H1 (cell line): ENCODE results near the gene SNAP25. TPM values are rescaled to one million over a fixed set of nuclear protein-coding genes. Genes with fewer than 3 reads are reported as not detected.

ENCODE experiments used
- CTCF ChIA-PET: fragments of 300-600 bp; sonication (Branson Sonifier 250); formaldehyde crosslinking; loops from one replicate; lab custom pipeline; 2021; ENCODE audit not compliant: partially characterized antibody; lab: Charles Lee
- POLR2A ChIA-PET: fragments of 300-600 bp; sonication (Branson Sonifier 250); formaldehyde crosslinking; loops from one replicate; lab custom pipeline; 2021; ENCODE audit warnings: inconsistent platforms; ENCODE audit not compliant: partially characterized antibody; lab: Charles Lee
- DNase-seq, 2 experiments: peaks; one replicate each; pipeline versions ENCODE4 v3.0.0 to v3.0.0-alpha.2; 2010 to 2022; ENCODE audit warnings: low spot score in 2 of 2, low read depth in 1 of 2, mixed read lengths in 1 of 2
- FAIRE-seq: peaks from 2 replicates; lab custom pipeline; 2011; peaks lifted over from hg19 to GRCh38; lab: Jason Lieb, UNC
- H2AFZ ChIP-seq: 2 replicates; pipeline ENCODE4 v1.8.1; 2012; ENCODE audit warnings: low read length, inconsistent platforms
- H2AK5ac ChIP-seq: 2 replicates; pipeline ENCODE4 v1.6.1; 2013; ENCODE audit warnings: low read depth, low read length
- H2BK120ac ChIP-seq: replicated peaks from 2 replicates; pipeline ENCODE3; 2013; ENCODE audit warnings: low read depth, low read length, inconsistent platforms
- H2BK12ac ChIP-seq: 2 replicates; pipeline ENCODE4 v1.6.1; 2013; ENCODE audit warnings: low read depth, low read length
- H2BK15ac ChIP-seq: 2 replicates; pipeline ENCODE4 v1.6.1; 2013; ENCODE audit warnings: low read length
- H2BK20ac ChIP-seq: 2 replicates; pipeline ENCODE4 v1.6.1; 2013; ENCODE audit warnings: low read length
- H2BK5ac ChIP-seq: 2 replicates; pipeline ENCODE4 v1.6.1; 2013; ENCODE audit warnings: low read depth, low read length
- H3K14ac ChIP-seq: 2 replicates; pipeline ENCODE4 v1.6.1; 2013; ENCODE audit warnings: inconsistent platforms; ENCODE audit not compliant: insufficient read length
- H3K18ac ChIP-seq: 2 replicates; pipeline ENCODE4 v1.6.1; 2013; ENCODE audit warnings: low read length; ENCODE audit errors: extremely low read depth
- H3K23ac ChIP-seq: 2 replicates; pipeline ENCODE4 v1.6.1; 2013; ENCODE audit warnings: inconsistent platforms; ENCODE audit not compliant: insufficient read length
- H3K23me2 ChIP-seq: 2 replicates; pipeline ENCODE4 v1.6.1; 2013; ENCODE audit warnings: low read depth, low read length
- H3K27ac ChIP-seq: 2 replicates; pipeline ENCODE4 v1.6.1; 2011; ENCODE audit warnings: low read depth, low read length, inconsistent platforms
- H3K27me3 ChIP-seq, 4 experiments: replicated peaks in 1 of 4; 1 replicate in 1 of 4; 2 replicates in 3 of 4; pipeline versions ENCODE4 v1.6.1 to v1.8.1; 2011 to 2013; ENCODE audit warnings: low read length in 3 of 4, mild to moderate bottlenecking in 3 of 4, inconsistent platforms in 2 of 4, mixed read lengths in 2 of 4, moderate library complexity in 1 of 4; ENCODE audit not compliant: control insufficient read depth in 3 of 4, insufficient read depth in 3 of 4; ENCODE audit errors: extremely low read depth in 1 of 4
- H3K36me3 ChIP-seq, 4 experiments: 2 replicates each; pipeline versions ENCODE4 v1.6.1 to v1.8.1; 2011 to 2013; ENCODE audit warnings: mild to moderate bottlenecking in 4 of 4, low read length in 3 of 4, moderate library complexity in 2 of 4, control low read depth in 1 of 4, inconsistent platforms in 1 of 4; ENCODE audit not compliant: insufficient read depth in 4 of 4, control insufficient read depth in 2 of 4
- H3K4ac ChIP-seq: replicated peaks from 2 replicates; pipeline ENCODE3; 2013; ENCODE audit warnings: low read length, low read depth, mixed read lengths, inconsistent platforms; ENCODE audit not compliant: insufficient read length
- H3K4me1 ChIP-seq, 4 experiments: replicated peaks in 1 of 4; 1 replicate in 1 of 4; 2 replicates in 3 of 4; pipeline versions ENCODE4 v1.6.1 to v1.8.1; 2011 to 2013; ENCODE audit warnings: low read length in 3 of 4, inconsistent platforms in 2 of 4, mixed read lengths in 1 of 4; ENCODE audit not compliant: insufficient read depth in 4 of 4, control insufficient read depth in 3 of 4
- H3K4me2 ChIP-seq, 2 experiments: 2 replicates each; pipeline versions ENCODE4 v1.6.1 to v1.8.1; 2011 to 2013; ENCODE audit warnings: low read depth in 2 of 2, low read length in 2 of 2, control low read depth in 1 of 2, inconsistent platforms in 1 of 2, mild to moderate bottlenecking in 1 of 2; ENCODE audit not compliant: insufficient read depth in 1 of 2
- H3K4me3 ChIP-seq, 4 experiments: fragments of 200-600, 300-600 bp in 1 of 4; sonication (generic), shearing (Covaris generic), sonication (Bioruptor Twin) in 1 of 4; 2 replicates each; pipeline versions ENCODE4 v1.5.1 to v1.8.1; 2011 to 2016; ENCODE audit warnings: low read length in 4 of 4, low read depth in 3 of 4, control low read depth in 2 of 4, inconsistent platforms in 2 of 4, mild to moderate bottlenecking in 2 of 4, mixed read lengths in 1 of 4, moderate library complexity in 1 of 4; ENCODE audit not compliant: insufficient read depth in 2 of 4; ENCODE audit errors: extremely low read depth in 1 of 4
- H3K56ac ChIP-seq: replicated peaks from 2 replicates; pipeline ENCODE3; 2013; ENCODE audit warnings: low read depth, mild to moderate bottlenecking, mixed read lengths, low read length, inconsistent platforms; ENCODE audit not compliant: insufficient read length
- H3K79me1 ChIP-seq: 2 replicates; pipeline ENCODE4 v1.6.1; 2013; ENCODE audit warnings: low read depth, low read length, control low read depth
- H3K79me2 ChIP-seq, 2 experiments: 2 replicates each; pipeline versions ENCODE4 v1.6.1 to v1.8.1; 2012 to 2013; ENCODE audit warnings: low read length in 2 of 2, mild to moderate bottlenecking in 2 of 2, inconsistent platforms in 1 of 2; ENCODE audit not compliant: insufficient read depth in 2 of 2, control insufficient read depth in 1 of 2
- H3K9ac ChIP-seq, 4 experiments: replicated peaks in 1 of 4; 1 replicate in 1 of 4; 2 replicates in 3 of 4; pipeline versions ENCODE4 v1.6.1 to v1.8.1; 2011 to 2013; ENCODE audit warnings: low read depth in 3 of 4, low read length in 3 of 4, control low read depth in 2 of 4, mild to moderate bottlenecking in 2 of 4, moderate library complexity in 2 of 4, inconsistent platforms in 1 of 4; ENCODE audit errors: extremely low read depth in 1 of 4
- H3K9me3 ChIP-seq, 2 experiments: 2 replicates each; pipeline versions ENCODE4 v1.6.1 to v1.8.1; 2012 to 2013; ENCODE audit warnings: mild to moderate bottlenecking in 2 of 2, moderate library complexity in 2 of 2, control low read depth in 1 of 2, inconsistent platforms in 1 of 2, low read depth in 1 of 2, low read length in 1 of 2, mixed read lengths in 1 of 2; ENCODE audit not compliant: insufficient read depth in 2 of 2
- H4K20me1 ChIP-seq, 2 experiments: replicated peaks in 1 of 2; 2 replicates each; pipeline versions ENCODE3 to v1.8.1; 2011 to 2013; ENCODE audit warnings: inconsistent platforms in 2 of 2, low read length in 2 of 2, mild to moderate bottlenecking in 1 of 2; ENCODE audit not compliant: insufficient read depth in 2 of 2, control insufficient read depth in 1 of 2
- H4K5ac ChIP-seq: 2 replicates; pipeline ENCODE4 v1.6.1; 2013; ENCODE audit warnings: low read length, low read depth, mixed read lengths, inconsistent platforms; ENCODE audit not compliant: insufficient read length
- H4K8ac ChIP-seq: 2 replicates; pipeline ENCODE4 v1.8.0; 2013; ENCODE audit warnings: mild to moderate bottlenecking, moderate library complexity, low read length, inconsistent platforms; ENCODE audit not compliant: insufficient read depth; ENCODE audit errors: extremely low read depth
- H4K91ac ChIP-seq: replicated peaks from 2 replicates; pipeline ENCODE3; 2013; ENCODE audit warnings: low read length, mixed read lengths, inconsistent platforms; ENCODE audit not compliant: insufficient read length
- CBX8 ChIP-seq: fragments of 300-800, 300-1000 bp; sonication (generic); IDR thresholded peaks from 2 replicates; pipeline ENCODE4 v1.7.1; 2016; ENCODE audit warnings: low read depth, low read length, borderline replicate concordance
- E2F6 ChIP-seq: IDR thresholded peaks from 2 replicates; pipeline ENCODE4 v1.6.1; 2012; ENCODE audit warnings: inconsistent platforms
- HDAC2 ChIP-seq, 2 experiments: fragments of 300-600 bp in 1 of 2; sonication (generic) in 1 of 2; IDR thresholded peaks; 2 replicates each; pipeline ENCODE4 v1.6.1; 2011 to 2012; ENCODE audit warnings: low read depth in 2 of 2, low read length in 2 of 2, mild to moderate bottlenecking in 2 of 2, moderate library complexity in 2 of 2, borderline replicate concordance in 1 of 2, inconsistent platforms in 1 of 2
- RAD21 ChIP-seq, 2 experiments: IDR thresholded peaks in 1 of 2; conservative IDR thresholded peaks in 1 of 2; 2 replicates each; pipeline ENCODE4 v1.6.1; 2011; ENCODE audit warnings: low read depth in 2 of 2, low read length in 2 of 2, improper control_type of control experiment in 1 of 2, inconsistent platforms in 1 of 2, mild to moderate bottlenecking in 1 of 2, moderate library complexity in 1 of 2
- SIN3A ChIP-seq, 2 experiments: IDR thresholded peaks in 1 of 2; conservative IDR thresholded peaks in 1 of 2; 2 replicates each; pipeline ENCODE4 v1.6.1; 2011 to 2012; ENCODE audit warnings: low read length in 2 of 2, improper control_type of control experiment in 1 of 2, low read depth in 1 of 2, mild to moderate bottlenecking in 1 of 2
- SIRT6 ChIP-seq: IDR thresholded peaks from one replicate; pipeline ENCODE4 v1.7.1; 2012; ENCODE audit warnings: low read length, inconsistent platforms
- TBP ChIP-seq: IDR thresholded peaks from 2 replicates; pipeline ENCODE4 v1.6.1; 2011; ENCODE audit warnings: low read depth, low read length, improper control_type of control experiment
- TEAD4 ChIP-seq: IDR thresholded peaks from 2 replicates; pipeline ENCODE4 v1.6.1; 2012; ENCODE audit warnings: low read depth, low read length, inconsistent platforms, mixed read lengths
- USF2 ChIP-seq: IDR thresholded peaks from 2 replicates; pipeline ENCODE4 v1.6.1; 2011; ENCODE audit warnings: low read length, improper control_type of control experiment
- polyA plus RNA-seq, 7 experiments: library from polyadenylated mRNA; depleted of rRNA in 3 of 7; stranded (reverse) in 5 of 7; unstranded in 2 of 7; fragments of >200 nt in 5 of 7; fragments of 200-250 nt in 2 of 7; gene quantifications; 1 replicate in 5 of 7; 2 replicates in 1 of 7; 4 replicates in 1 of 7; pipeline versions ENCODE4 v1.2.1 to v1.2.3, GENCODE V29; 2011 to 2013; ENCODE audit warnings: missing spikeins in 2 of 7, mixed read lengths in 2 of 7
- total RNA-seq: library from RNA; stranded (reverse); fragmentation: NEBNext Ultra II Directional; extraction: Animal tissue kit (Norgen Biotek cat#: 25700); gene quantifications from 2 replicates; pipeline ENCODE4 v1.2.1, GENCODE V29; 2021
- TF ChIP-seq, protein P1 (sequence below): IDR thresholded peaks from 2 replicates; pipeline ENCODE4 v1.6.1; 2012; ENCODE audit warnings: low read length, inconsistent platforms

SNAP25 gene
- total and polyA plus RNA-seq, 2 of the 8 experiments (the other 6 are each of a cell fraction or from before 2014, with no cell fraction given), result 0.51 to 0.52 TPM

DNA sequence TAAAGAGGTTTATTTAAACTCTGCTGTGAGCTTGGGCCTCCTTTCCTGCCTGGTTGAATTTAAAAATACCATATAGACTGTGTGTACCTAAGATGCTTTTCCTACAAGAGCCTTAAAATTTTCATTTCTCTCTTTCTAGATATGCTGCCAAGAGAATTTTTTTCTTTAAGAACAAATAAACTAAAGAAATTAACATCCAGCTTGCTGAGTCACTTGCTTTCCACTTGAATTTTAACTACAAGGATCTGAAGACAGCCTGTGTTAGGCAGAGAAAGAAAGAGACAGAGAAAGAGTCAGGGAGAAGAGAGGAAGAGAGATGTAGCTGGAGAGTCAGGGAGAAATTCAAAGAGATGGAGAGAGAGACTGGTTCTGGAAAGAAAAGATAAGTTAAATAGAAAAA, 18.3 kb upstream of the SNAP25 start:
- no peak overlapping the region for H2BK12ac ChIP-seq
- no peak overlapping the region for H3K14ac ChIP-seq
- no peak overlapping the region for H3K23ac ChIP-seq
- no peak overlapping the region for H3K27ac ChIP-seq
- no peaks in the 10 kb centered on the region for H3K79me2 ChIP-seq
- no peak overlapping the region for H4K91ac ChIP-seq
- H3K27me3 ChIP-seq, result no peaks in the 10 kb centered on the region
- CTCF ChIA-PET, result interaction anchor here (0.6 to 1.8 kb wide), 4 partner anchors 21 to 316 kb away, joined by 3 to 4 read pairs (median 3); no protein-coding TSS in a partner anchor
- H3K56ac ChIP-seq, result no peak overlapping the region
- FAIRE-seq, result no peak
- DNase-seq, result no peak
- no peak overlapping the region for H3K9ac ChIP-seq
- H2AK5ac ChIP-seq, result no peak overlapping the region
- H3K4me1 ChIP-seq, result no peaks in the 10 kb centered on the region
- no peak overlapping the region for H4K5ac ChIP-seq
- H4K20me1 ChIP-seq, result no peaks in the 10 kb centered on the region
- H3K4ac ChIP-seq, result no peak overlapping the region
- no peaks in the 10 kb centered on the region for H3K9me3 ChIP-seq
- no peaks in the 10 kb centered on the region for H3K79me1 ChIP-seq
- H3K4me3 ChIP-seq, result no peak overlapping the region
- no peak overlapping the region for H3K4me2 ChIP-seq
- H2AFZ ChIP-seq, result no peak overlapping the region
- POLR2A ChIA-PET, result no interaction called here
- no peak overlapping the region for H3K18ac ChIP-seq
- no peak overlapping the region for H2BK20ac ChIP-seq
- no peaks in the 10 kb centered on the region for H3K36me3 ChIP-seq
- no peaks in the 10 kb centered on the region for H3K23me2 ChIP-seq
- no peak overlapping the region for H2BK5ac ChIP-seq
- H2BK120ac ChIP-seq, result no peak overlapping the region
- H4K8ac ChIP-seq, result no peak overlapping the region
- H2BK15ac ChIP-seq, result no peak overlapping the region
- no peak for TF ChIP-seq TEAD4
- no peak for TF ChIP-seq HDAC2 (IDR thresholded peaks at IDR 0.05; ENCODE audit: borderline replicate concordance in 1 of 2, low read depth in 2 of 2, low read length in 2 of 2)
- TF ChIP-seq RAD21 (IDR thresholded peaks at IDR 0.05 in 1 of 2, conservative IDR thresholded peaks at IDR 0.05 in 1 of 2; ENCODE audit: low read depth in 2 of 2, low read length in 2 of 2), result no peak
- TF ChIP-seq SIN3A (conservative IDR thresholded peaks at IDR 0.05 in 1 of 2, IDR thresholded peaks at IDR 0.05 in 1 of 2; ENCODE audit: low read depth in 1 of 2, low read length in 2 of 2), result no peak
- no peak for TF ChIP-seq E2F6
- TF ChIP-seq, protein P1, sequence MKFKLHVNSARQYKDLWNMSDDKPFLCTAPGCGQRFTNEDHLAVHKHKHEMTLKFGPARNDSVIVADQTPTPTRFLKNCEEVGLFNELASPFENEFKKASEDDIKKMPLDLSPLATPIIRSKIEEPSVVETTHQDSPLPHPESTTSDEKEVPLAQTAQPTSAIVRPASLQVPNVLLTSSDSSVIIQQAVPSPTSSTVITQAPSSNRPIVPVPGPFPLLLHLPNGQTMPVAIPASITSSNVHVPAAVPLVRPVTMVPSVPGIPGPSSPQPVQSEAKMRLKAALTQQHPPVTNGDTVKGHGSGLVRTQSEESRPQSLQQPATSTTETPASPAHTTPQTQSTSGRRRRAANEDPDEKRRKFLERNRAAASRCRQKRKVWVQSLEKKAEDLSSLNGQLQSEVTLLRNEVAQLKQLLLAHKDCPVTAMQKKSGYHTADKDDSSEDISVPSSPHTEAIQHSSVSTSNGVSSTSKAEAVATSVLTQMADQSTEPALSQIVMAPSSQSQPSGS, result no peak
- TF ChIP-seq SIRT6, result no peak
- no peak for TF ChIP-seq USF2
- TF ChIP-seq TBP, result no peak
- no peak for TF ChIP-seq CBX8
